SK-N-MC (cell line): Measurements from ENCODE around the gene CRTAP.
"Not testable (repeated sequence)": the region's sequence is repeated elsewhere in the genome, so short reads cannot be mapped to it uniquely, and the experiment has no call there.

Source experiments
- DNase-seq: peaks from one replicate; pipeline ENCODE4 v3.0.0-alpha.2; 2011; ENCODE audit warnings: low read depth, low spot score
- H3K27ac ChIP-seq: fragments of 200-600 bp; sonication (generic); 2 replicates; pipeline ENCODE4 v1.5.1; 2016; ENCODE audit warnings: mixed run types
- H3K36me3 ChIP-seq: fragments of 200-600 bp; sonication (generic); 2 replicates; pipeline ENCODE4 v1.6.1; 2017; ENCODE audit warnings: antibody characterized with exemption, low read length, mixed read lengths; ENCODE audit not compliant: insufficient read depth
- H3K4me3 ChIP-seq: fragments of 200-600 bp; sonication (generic); 2 replicates; pipeline ENCODE4 v1.5.1; 2016
- H3K9ac ChIP-seq: fragments of 200-600 bp; sonication (generic); 2 replicates; pipeline ENCODE4 v1.8.0; 2017; ENCODE audit warnings: mixed run types, mixed read lengths; ENCODE audit not compliant: insufficient read length
- H3K9me3 ChIP-seq: fragments of 200-600 bp; sonication (generic); 2 replicates; pipeline ENCODE4 v1.6.1; 2017; ENCODE audit warnings: low read depth, mild to moderate bottlenecking, antibody characterized with exemption, low read length, moderate library complexity, mixed read lengths
- EZH2 ChIP-seq: fragments of 200-600 bp; sonication (generic); IDR thresholded peaks from one replicate; pipeline ENCODE4 v1.6.1; 2017; ENCODE audit warnings: antibody characterized with exemption
- FOXP2 ChIP-seq: optimal IDR thresholded peaks from 2 replicates; pipeline ENCODE3; 2011; ENCODE audit warnings: mild to moderate bottlenecking, moderate library complexity; ENCODE audit not compliant: insufficient read depth; ENCODE audit errors: extremely low read length, control extremely low read depth
- POLR2AphosphoS5 ChIP-seq: IDR thresholded peaks from 2 replicates; pipeline ENCODE4 v1.6.1; 2012; ENCODE audit warnings: mild to moderate bottlenecking, low read depth, low read length, borderline replicate concordance

CRTAP gene

GRCh38 chr3:33170531-33170930 is 56.7 kb downstream of the CRTAP start:
- Histone ChIP-seq H3K9me3 (no peaks in the 10 kb centered on the region), H3K4me3 (no peak overlapping the region), H3K9ac (no peak overlapping the region), H3K36me3 (no peaks in the 10 kb centered on the region), H3K27ac (no peak overlapping the region)
- DNase-seq, result no peak
- TF ChIP-seq EZH2, result no peak
- no peak for TF ChIP-seq FOXP2
- no peak for TF ChIP-seq POLR2AphosphoS5

DNA sequence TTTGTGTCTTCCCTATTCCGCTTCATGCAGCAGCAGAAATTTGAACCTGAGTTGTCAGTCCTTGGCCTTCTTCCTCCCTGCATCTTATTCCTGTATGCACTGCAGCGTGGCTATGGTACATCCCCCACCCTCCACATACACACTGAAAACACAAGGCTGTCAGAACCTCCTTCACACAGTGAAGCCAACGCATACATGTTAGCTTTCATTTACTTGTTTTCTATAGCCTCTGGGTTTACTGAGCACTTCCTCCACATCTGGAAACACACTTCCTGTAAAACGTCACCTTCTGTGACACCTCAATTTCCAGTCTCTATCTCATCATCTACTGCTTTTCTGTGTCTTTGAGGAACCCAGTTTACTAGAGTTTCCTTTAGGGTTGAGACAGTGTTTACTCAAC is 57.8 kb downstream of the CRTAP start:
- H3K4me3 ChIP-seq, result no peak overlapping the region
- H3K27ac ChIP-seq, result no peak overlapping the region
- H3K9me3 ChIP-seq, result no peaks in the 10 kb centered on the region
- H3K9ac ChIP-seq, result no peak overlapping the region
- no peaks in the 10 kb centered on the region for H3K36me3 ChIP-seq
- TF ChIP-seq POLR2AphosphoS5, result no peak
- TF ChIP-seq EZH2, result no peak
- TF ChIP-seq FOXP2, result no peak
- DNase-seq, result no peak

GRCh38 chr3:33173103-33173502 is 59.3 kb downstream of the CRTAP start:
- H3K27ac ChIP-seq, result no peak overlapping the region
- H3K36me3 ChIP-seq, result no peaks in the 10 kb centered on the region
- no peaks in the 10 kb centered on the region for H3K9me3 ChIP-seq
- DNase-seq, result no peak
- H3K4me3 ChIP-seq, result no peak overlapping the region
- no peak for TF ChIP-seq POLR2AphosphoS5
- no peak overlapping the region for H3K9ac ChIP-seq

DNA sequence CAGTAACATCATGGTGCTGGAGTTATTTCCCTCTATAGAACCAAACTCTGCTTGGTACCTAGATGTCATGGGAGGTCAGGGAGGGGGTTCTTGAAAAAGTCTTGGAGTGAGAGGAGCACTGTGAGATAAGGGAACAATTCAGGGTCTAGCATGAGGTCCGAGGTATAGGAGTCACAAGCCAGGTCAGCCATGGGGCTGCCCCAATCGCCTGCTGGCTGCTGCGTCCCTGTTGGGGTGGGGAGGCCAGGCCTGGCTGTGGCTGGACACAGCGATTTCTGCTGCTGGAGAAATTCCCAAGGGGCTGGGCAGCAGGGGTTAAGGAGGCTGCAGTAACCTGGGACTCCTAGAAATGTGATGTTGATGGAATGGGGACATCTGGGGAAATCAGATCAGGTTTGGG is 59.9 kb downstream of the CRTAP start:
- no peak overlapping the region for H3K9ac ChIP-seq
- DNase-seq, result no peak
- no peaks in the 10 kb centered on the region for H3K36me3 ChIP-seq
- TF ChIP-seq EZH2 (no peak), POLR2AphosphoS5 (no peak), FOXP2 (no peak)
- H3K4me3 ChIP-seq, result no peak overlapping the region
- H3K27ac ChIP-seq, result no peak overlapping the region
- no peaks in the 10 kb centered on the region for H3K9me3 ChIP-seq

GRCh38 chr3:33174095-33174494 is 60.3 kb downstream of the CRTAP start:
- Histone ChIP-seq H3K9ac (no peak overlapping the region), H3K9me3 (no peaks in the 10 kb centered on the region), H3K4me3 (no peak overlapping the region), H3K36me3 (no peaks in the 10 kb centered on the region), H3K27ac (no peak overlapping the region)
- DNase-seq, result no peak
- no peak for TF ChIP-seq EZH2
- no peak for TF ChIP-seq FOXP2
- no peak for TF ChIP-seq POLR2AphosphoS5

GRCh38 chr3:33174711-33175414 is 61.0 kb downstream of the CRTAP start:
- Histone ChIP-seq H3K9me3 (no peaks in the 10 kb centered on the region), H3K4me3 (no peak overlapping the region)

DNA sequence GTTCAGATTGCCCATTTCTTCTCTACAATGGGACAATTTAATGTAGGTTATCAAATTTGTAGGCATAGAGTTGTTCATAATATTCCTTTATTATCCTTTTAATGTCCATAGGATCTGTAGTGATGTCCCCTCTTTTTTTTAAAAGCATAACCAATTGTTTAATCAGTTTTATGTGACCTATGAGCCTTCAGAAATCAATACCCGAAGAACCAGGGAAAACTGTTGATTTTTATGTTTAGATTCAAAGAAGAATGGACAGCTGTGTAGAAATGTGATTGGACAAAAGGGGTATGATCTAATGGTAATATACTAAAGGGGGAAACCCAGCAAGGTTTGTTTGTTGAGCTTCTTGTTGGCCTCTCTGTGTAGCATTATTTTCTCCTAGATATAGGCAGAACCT is 65.3 kb downstream of the CRTAP start:
- Histone ChIP-seq H3K36me3 (no peaks in the 10 kb centered on the region), H3K4me3 (no peak overlapping the region), H3K9ac (no peak overlapping the region), H3K9me3 (no peaks in the 10 kb centered on the region), H3K27ac (no peak overlapping the region)
- TF ChIP-seq EZH2 (no peak), FOXP2 (no peak), POLR2AphosphoS5 (no peak)
- no peak for DNase-seq

More at GRCh38 chr3:33174711-33175414, 61.0 kb downstream of the CRTAP start:
- Histone ChIP-seq H3K36me3 (no peaks in the 10 kb centered on the region), H3K9ac (no peak overlapping the region), H3K27ac (no peak overlapping the region)
- DNase-seq, result no peak
- no peak for TF ChIP-seq EZH2
- no peak for TF ChIP-seq FOXP2
- no peak for TF ChIP-seq POLR2AphosphoS5

GRCh38 chr3:33181229-33181628 is 67.4 kb downstream of the CRTAP start:
- Histone ChIP-seq H3K9me3 (no peaks in the 10 kb centered on the region), H3K27ac (no peak overlapping the region), H3K9ac (no peak overlapping the region), H3K36me3 (no peaks in the 10 kb centered on the region), H3K4me3 (no peak overlapping the region)
- no peak for TF ChIP-seq POLR2AphosphoS5
- no peak for TF ChIP-seq FOXP2
- no peak for TF ChIP-seq EZH2
- no peak for DNase-seq

- not testable (repeated sequence) for H3K36me3 ChIP-seq, H3K9me3 ChIP-seq, DNase-seq, H3K27ac ChIP-seq, H3K4me3 ChIP-seq, H3K9ac ChIP-seq
These were observed 67.8 kb downstream of the CRTAP start for GRCh38 chr3:33181641-33182040.
